Liver (tissue), 9 donors: ENCODE data around the gene IDH3B. TPM values are rescaled to one million over a fixed set of nuclear protein-coding genes. Genes with fewer than 3 reads are reported as not detected.

Experiments used
- DNase-seq: peaks from one replicate; pipeline ENCODE4 v3.0.0-alpha.2; 2017; ENCODE audit warnings: low spot score
- H3K27ac ChIP-seq, 2 donors: one replicate each; pipeline ENCODE4 v1.7.0; 2013; ENCODE audit warnings: inconsistent platforms in 2 of 2, low read length in 2 of 2, control low read depth in 1 of 2, low read depth in 1 of 2, mild to moderate bottlenecking in 1 of 2
- H3K27me3 ChIP-seq, 4 donors: one replicate each; pipeline versions ENCODE4 v1.6.1 to v1.7.0; 2013; ENCODE audit warnings: low read length in 3 of 4, inconsistent platforms in 1 of 4, mild to moderate bottlenecking in 1 of 4, moderate library complexity in 1 of 4; ENCODE audit not compliant: control insufficient read depth in 4 of 4, insufficient read depth in 4 of 4
- H3K36me3 ChIP-seq, 4 donors: one replicate each; pipeline versions ENCODE4 v1.6.1 to v1.7.0; 2013; ENCODE audit warnings: low read length in 3 of 4, mild to moderate bottlenecking in 3 of 4, low read depth in 1 of 4, moderate library complexity in 1 of 4; ENCODE audit not compliant: control insufficient read depth in 4 of 4, insufficient read depth in 3 of 4
- H3K4me1 ChIP-seq, 4 donors: one replicate each; pipeline versions ENCODE4 v1.6.1 to v1.7.0; 2013; ENCODE audit warnings: low read length in 3 of 4, mild to moderate bottlenecking in 3 of 4, moderate library complexity in 1 of 4; ENCODE audit not compliant: control insufficient read depth in 4 of 4, insufficient read depth in 4 of 4
- H3K4me3 ChIP-seq, 3 donors: one replicate each; pipeline versions ENCODE4 v1.6.1 to v1.7.0; 2013; ENCODE audit warnings: low read length in 3 of 3, control low read depth in 1 of 3, low read depth in 1 of 3, mild to moderate bottlenecking in 1 of 3
- H3K9ac ChIP-seq, 2 donors: one replicate each; pipeline ENCODE4 v1.7.0; 2013; ENCODE audit warnings: low read length in 2 of 2, mild to moderate bottlenecking in 2 of 2, moderate library complexity in 2 of 2, control low read depth in 1 of 2, low read depth in 1 of 2
- H3K9me3 ChIP-seq, 4 donors: one replicate each; pipeline versions ENCODE4 v1.6.1 to v1.7.0; 2013; ENCODE audit warnings: low read length in 3 of 4; ENCODE audit not compliant: control insufficient read depth in 4 of 4
- ATF3 ChIP-seq: IDR thresholded peaks from 2 replicates; pipeline ENCODE4 v1.6.1; 2016; ENCODE audit warnings: antibody characterized with exemption
- CTCF ChIP-seq: fragments of 150-350 bp; IDR thresholded peaks from 2 replicates; pipeline ENCODE4 v1.5.1; 2017; ENCODE audit warnings: improper control_type of control experiment, low read depth, low read length; ENCODE audit not compliant: missing input control
- EGR1 ChIP-seq, 2 donors: IDR thresholded peaks; 2 replicates each; pipeline ENCODE4 v1.6.1; 2016 to 2018; ENCODE audit warnings: antibody characterized with exemption in 2 of 2, low read depth in 2 of 2
- FOXA2 ChIP-seq: IDR thresholded peaks from 2 replicates; pipeline ENCODE4 v1.6.1; 2016; ENCODE audit warnings: antibody characterized with exemption
- GABPA ChIP-seq, 2 donors: IDR thresholded peaks in 1 of 2; conservative IDR thresholded peaks in 1 of 2; 2 replicates each; pipeline ENCODE4 v1.6.1; 2016; ENCODE audit warnings: antibody characterized with exemption in 2 of 2, mild to moderate bottlenecking in 1 of 2, moderate library complexity in 1 of 2
- HNF4A ChIP-seq, 2 donors: conservative IDR thresholded peaks; 2 replicates each; pipeline ENCODE4 v1.6.1; 2016; ENCODE audit warnings: antibody characterized with exemption in 2 of 2, mild to moderate bottlenecking in 2 of 2
- HNF4G ChIP-seq: IDR thresholded peaks from 2 replicates; pipeline ENCODE4 v1.6.1; 2016; ENCODE audit warnings: antibody characterized with exemption
- JUND ChIP-seq, 2 donors: IDR thresholded peaks; 2 replicates each; pipeline ENCODE4 v1.6.1; 2016; ENCODE audit warnings: antibody characterized with exemption in 2 of 2
- MAX ChIP-seq: IDR thresholded peaks from 2 replicates; pipeline ENCODE4 v1.6.1; 2016; ENCODE audit warnings: antibody characterized with exemption
- NR2F2 ChIP-seq: IDR thresholded peaks from 2 replicates; pipeline ENCODE4 v1.6.1; 2016; ENCODE audit warnings: antibody characterized with exemption
- RAD21 ChIP-seq, 2 donors: IDR thresholded peaks; 2 replicates each; pipeline ENCODE4 v1.6.1; 2016; ENCODE audit warnings: antibody characterized with exemption in 2 of 2, mild to moderate bottlenecking in 2 of 2
- RXRA ChIP-seq, 2 donors: IDR thresholded peaks; 2 replicates each; pipeline ENCODE4 v1.6.1; 2017 to 2018; ENCODE audit warnings: antibody characterized with exemption in 2 of 2, mild to moderate bottlenecking in 1 of 2
- SP1 ChIP-seq: IDR thresholded peaks from 2 replicates; pipeline ENCODE4 v1.6.1; 2018; ENCODE audit warnings: antibody characterized with exemption, mild to moderate bottlenecking
- TAF1 ChIP-seq: conservative IDR thresholded peaks from 2 replicates; pipeline ENCODE4 v1.6.1; 2016; ENCODE audit warnings: antibody characterized with exemption, mild to moderate bottlenecking
- YY1 ChIP-seq: IDR thresholded peaks from 2 replicates; pipeline ENCODE4 v1.6.1; 2016; ENCODE audit warnings: antibody characterized with exemption, mild to moderate bottlenecking
- ZBTB33 ChIP-seq: IDR thresholded peaks from 2 replicates; pipeline ENCODE4 v1.6.1; 2016; ENCODE audit warnings: antibody characterized with exemption
- WGBS: extraction: QIAGEN DNeasy Blood & Tissue Kit; methylation state at CpG from one replicate; pipeline ENCODE4 v1.1.7; 2013; 5-methylcytosine and 5-hydroxymethylcytosine counted together
- polyA plus RNA-seq, 2 donors: library from polyadenylated mRNA; stranded (reverse) in 1 of 2; unstranded in 1 of 2; fragments of 200-250 nt in 1 of 2; fragments of >200 nt in 1 of 2; fragmentation: Nextera tagmentation in 1 of 2; extraction: Ambion mirVana in 1 of 2; gene quantifications; one replicate each; pipeline versions ENCODE4 v1.2.1 to v1.2.3, GENCODE V29; 2013 to 2015
- total RNA-seq, 2 donors: library from RNA; depleted of rRNA; stranded (reverse); fragments of >200 nt; gene quantifications; one replicate each; pipeline ENCODE4 v1.2.3, GENCODE V29; 2014
- TF ChIP-seq, protein P1 (sequence below): IDR thresholded peaks from 2 replicates; pipeline ENCODE4 v1.6.1; 2016; ENCODE audit warnings: antibody characterized with exemption, mild to moderate bottlenecking
- donor health status: healthy.
- donor health status: healthy.
- donor health status: healthy.
- donor health status: healthy.
- donor health status: healthy.

The IDH3B gene
- total and polyA plus RNA-seq, 4 donors, result 34.3 to 68.6 (median 52.7) TPM

DNA sequence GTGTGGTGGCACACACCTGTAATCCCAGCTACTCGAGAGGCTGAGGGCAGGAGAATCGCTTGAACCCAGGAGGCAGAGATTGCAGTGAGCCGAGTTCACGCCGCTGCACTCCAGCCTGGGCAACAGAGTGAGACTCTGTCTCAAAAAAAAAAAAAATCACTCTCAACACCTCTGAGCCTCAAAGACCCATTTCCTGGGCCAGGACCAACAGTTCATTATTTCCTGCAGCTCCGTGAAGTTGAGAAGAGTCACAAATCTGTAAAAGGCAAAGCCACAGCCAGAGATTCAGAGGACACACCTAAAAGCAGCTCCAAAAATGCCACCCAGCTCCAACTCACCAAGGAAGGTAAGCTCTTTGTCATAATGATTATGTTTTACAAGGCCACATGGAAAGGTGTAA lies 26.8 kb downstream of the IDH3B start:
- TF ChIP-seq ATF3 (no peak), ZBTB33 (no peak), RXRA (IDR thresholded peaks at IDR 0.05) (no peak), FOXA2 (no peak), JUND (IDR thresholded peaks at IDR 0.05) (no peak), RAD21 (IDR thresholded peaks at IDR 0.05) (no peak), NR2F2 (no peak), CTCF (no peak), GABPA (IDR thresholded peaks at IDR 0.05 in 1 of 2, conservative IDR thresholded peaks at IDR 0.05 in 1 of 2) (no peak), TAF1 (no peak), HNF4G (no peak), HNF4A (conservative IDR thresholded peaks at IDR 0.05) (no peak), SP1 (no peak), MAX (no peak)
- TF ChIP-seq, protein P1, sequence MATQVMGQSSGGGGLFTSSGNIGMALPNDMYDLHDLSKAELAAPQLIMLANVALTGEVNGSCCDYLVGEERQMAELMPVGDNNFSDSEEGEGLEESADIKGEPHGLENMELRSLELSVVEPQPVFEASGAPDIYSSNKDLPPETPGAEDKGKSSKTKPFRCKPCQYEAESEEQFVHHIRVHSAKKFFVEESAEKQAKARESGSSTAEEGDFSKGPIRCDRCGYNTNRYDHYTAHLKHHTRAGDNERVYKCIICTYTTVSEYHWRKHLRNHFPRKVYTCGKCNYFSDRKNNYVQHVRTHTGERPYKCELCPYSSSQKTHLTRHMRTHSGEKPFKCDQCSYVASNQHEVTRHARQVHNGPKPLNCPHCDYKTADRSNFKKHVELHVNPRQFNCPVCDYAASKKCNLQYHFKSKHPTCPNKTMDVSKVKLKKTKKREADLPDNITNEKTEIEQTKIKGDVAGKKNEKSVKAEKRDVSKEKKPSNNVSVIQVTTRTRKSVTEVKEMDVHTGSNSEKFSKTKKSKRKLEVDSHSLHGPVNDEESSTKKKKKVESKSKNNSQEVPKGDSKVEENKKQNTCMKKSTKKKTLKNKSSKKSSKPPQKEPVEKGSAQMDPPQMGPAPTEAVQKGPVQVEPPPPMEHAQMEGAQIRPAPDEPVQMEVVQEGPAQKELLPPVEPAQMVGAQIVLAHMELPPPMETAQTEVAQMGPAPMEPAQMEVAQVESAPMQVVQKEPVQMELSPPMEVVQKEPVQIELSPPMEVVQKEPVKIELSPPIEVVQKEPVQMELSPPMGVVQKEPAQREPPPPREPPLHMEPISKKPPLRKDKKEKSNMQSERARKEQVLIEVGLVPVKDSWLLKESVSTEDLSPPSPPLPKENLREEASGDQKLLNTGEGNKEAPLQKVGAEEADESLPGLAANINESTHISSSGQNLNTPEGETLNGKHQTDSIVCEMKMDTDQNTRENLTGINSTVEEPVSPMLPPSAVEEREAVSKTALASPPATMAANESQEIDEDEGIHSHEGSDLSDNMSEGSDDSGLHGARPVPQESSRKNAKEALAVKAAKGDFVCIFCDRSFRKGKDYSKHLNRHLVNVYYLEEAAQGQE, result no peak
- 91% methylated on average over 6 of the region's 6 CpGs for WGBS
- H3K27me3 ChIP-seq, result peaks cover 0 to 3% (median 2%) of the 10 kb centered on the region in 4 donors

GRCh38 chr20:2633381-2633780 lies 30.6 kb downstream of the IDH3B start:
- peaks cover 0 to 2% (median 0%) of the 10 kb centered on the region in 4 donors for H3K4me1 ChIP-seq
- H3K4me3 ChIP-seq, result no peak overlapping the region
- H3K9ac ChIP-seq, result no peak overlapping the region
- H3K9me3 ChIP-seq, result peaks cover 0 to 3% (median 0%) of the 10 kb centered on the region in 4 donors
- DNase-seq, result no peak
- no peaks in the 10 kb centered on the region for H3K36me3 ChIP-seq
- H3K27me3 ChIP-seq, result peaks cover 0 to 3% (median 2%) of the 10 kb centered on the region in 4 donors
- WGBS, result 6% methylated on average over 1 of the region's 1 CpG
- H3K27ac ChIP-seq, result no peak overlapping the region
- TF ChIP-seq TAF1, result no peak
- no peak for TF ChIP-seq JUND (IDR thresholded peaks at IDR 0.05)
- no peak for TF ChIP-seq ATF3
- TF ChIP-seq SP1, result no peak
- peak in 1 of 2 donors; percentile 33 for TF ChIP-seq GABPA (IDR thresholded peaks at IDR 0.05 in 1 of 2, conservative IDR thresholded peaks at IDR 0.05 in 1 of 2)
- TF ChIP-seq RXRA (IDR thresholded peaks at IDR 0.05), result peak in 1 of 2 donors; percentile 33
- peak; percentile 24 for TF ChIP-seq YY1
- no peak for TF ChIP-seq NR2F2
- peak; percentile 44 for TF ChIP-seq FOXA2
- no peak for TF ChIP-seq EGR1 (IDR thresholded peaks at IDR 0.05; ENCODE audit: low read depth in 2 of 2)
- TF ChIP-seq HNF4A (conservative IDR thresholded peaks at IDR 0.05), result peak in 1 of 2 donors; percentile 41
- no peak for TF ChIP-seq MAX
- peak; percentile 17 for TF ChIP-seq ZBTB33

More for the DNA sequence above, 26.8 kb downstream of the IDH3B start:
- H3K9me3 ChIP-seq, result no peaks in the 10 kb centered on the region
- H3K27ac ChIP-seq, result no peak overlapping the region
- H3K36me3 ChIP-seq, result no peaks in the 10 kb centered on the region
- peaks cover 0 to 2% (median 0%) of the 10 kb centered on the region in 4 donors for H3K4me1 ChIP-seq
- no peak overlapping the region for H3K4me3 ChIP-seq
- DNase-seq, result no peak
- H3K9ac ChIP-seq, result no peak overlapping the region
